ENCODE data around the gene GCNT1. TPM values are rescaled to one million over a fixed set of nuclear protein-coding genes. Genes with fewer than 3 reads are reported as not detected.

GCNT1 gene
- total RNA-seq, 1 experiment from 2014 or later: 13.1 TPM

GRCh38 chr9:76539180-76539579, 80.2 kb downstream of the GCNT1 start:
- H3K9me2 ChIP-seq (replicated peaks; ENCODE audit: insufficient read depth, low read length): no peaks in the 10 kb centered on the region
- no peak for DNase-seq
- H3K36me3 ChIP-seq (ENCODE audit: insufficient read depth, low read length): no peaks in the 10 kb centered on the region
- no peak overlapping the region for H3K4me2 ChIP-seq (ENCODE audit: low read depth, low read length, poor library complexity, severe bottlenecking)
- H3K9me3 ChIP-seq (ENCODE audit: low read length): no peaks in the 10 kb centered on the region
- H3K79me2 ChIP-seq (ENCODE audit: low read length): no peaks in the 10 kb centered on the region
- H3K9ac ChIP-seq (ENCODE audit: low read length): no peak overlapping the region
- no peaks in the 10 kb centered on the region for H3K27me3 ChIP-seq (ENCODE audit: low read length)
- H4K20me1 ChIP-seq (ENCODE audit: insufficient read depth, low read depth, low read length): no peaks in the 10 kb centered on the region
- no peak overlapping the region for H2AFZ ChIP-seq (ENCODE audit: low read length)
- H3K4me3 ChIP-seq (ENCODE audit: low read length): no peak overlapping the region
- H3K4me1 ChIP-seq (ENCODE audit: low read length): no peaks in the 10 kb centered on the region
- H3K27ac ChIP-seq (ENCODE audit: low read length): no peak overlapping the region

- no peaks in the 10 kb centered on the region for H4K20me1 ChIP-seq (ENCODE audit: insufficient read depth, low read depth, low read length)
- H3K9me3 ChIP-seq (ENCODE audit: low read length): no peaks in the 10 kb centered on the region
- no peak overlapping the region for H3K27ac ChIP-seq (ENCODE audit: low read length)
- H3K4me1 ChIP-seq (ENCODE audit: low read length): peaks cover 10% of the 10 kb centered on the region
- H3K79me2 ChIP-seq (ENCODE audit: low read length): no peaks in the 10 kb centered on the region
- no peaks in the 10 kb centered on the region for H3K27me3 ChIP-seq (ENCODE audit: low read length)
- H3K4me3 ChIP-seq (ENCODE audit: low read length): no peak overlapping the region
- H2AFZ ChIP-seq (ENCODE audit: low read length): no peak overlapping the region
- no peak overlapping the region for H3K9ac ChIP-seq (ENCODE audit: low read length)
- peak; percentile 42 for DNase-seq
- no peaks in the 10 kb centered on the region for H3K9me2 ChIP-seq (replicated peaks; ENCODE audit: insufficient read depth, low read length)
- no peaks in the 10 kb centered on the region for H3K36me3 ChIP-seq (ENCODE audit: insufficient read depth, low read length)
- no peak overlapping the region for H3K4me2 ChIP-seq (ENCODE audit: low read depth, low read length, poor library complexity, severe bottlenecking)
These were observed 83.4 kb downstream of the GCNT1 start for GRCh38 chr9:76542360-76542759.

- no peaks in the 10 kb centered on the region for H3K9me2 ChIP-seq (replicated peaks; ENCODE audit: insufficient read depth, low read length)
- H3K9me3 ChIP-seq (ENCODE audit: low read length): no peaks in the 10 kb centered on the region
- H3K27ac ChIP-seq (ENCODE audit: low read length): no peak overlapping the region
- H3K36me3 ChIP-seq (ENCODE audit: insufficient read depth, low read length): no peaks in the 10 kb centered on the region
- no peaks in the 10 kb centered on the region for H3K79me2 ChIP-seq (ENCODE audit: low read length)
- H3K9ac ChIP-seq (ENCODE audit: low read length): no peak overlapping the region
- no peak overlapping the region for H2AFZ ChIP-seq (ENCODE audit: low read length)
- H3K27me3 ChIP-seq (ENCODE audit: low read length): no peaks in the 10 kb centered on the region
- no peak overlapping the region for H3K4me2 ChIP-seq (ENCODE audit: low read depth, low read length, poor library complexity, severe bottlenecking)
- no peaks in the 10 kb centered on the region for H4K20me1 ChIP-seq (ENCODE audit: insufficient read depth, low read depth, low read length)
- DNase-seq: no peak
- H3K4me1 ChIP-seq (ENCODE audit: low read length): peaks cover 10% of the 10 kb centered on the region
- no peak overlapping the region for H3K4me3 ChIP-seq (ENCODE audit: low read length)
These were observed 86.2 kb downstream of the GCNT1 start for GRCh38 chr9:76545191-76545590.

- Histone ChIP-seq H3K9ac (ENCODE audit: low read length) (no peak overlapping the region), H3K4me3 (ENCODE audit: low read length) (no peak overlapping the region), H3K9me2 (replicated peaks; ENCODE audit: insufficient read depth, low read length) (no peaks in the 10 kb centered on the region), H3K36me3 (ENCODE audit: insufficient read depth, low read length) (no peaks in the 10 kb centered on the region), H3K27ac (ENCODE audit: low read length) (no peak overlapping the region), H3K4me2 (ENCODE audit: low read depth, low read length, poor library complexity, severe bottlenecking) (no peak overlapping the region), H3K4me1 (ENCODE audit: low read length) (no peaks in the 10 kb centered on the region), H2AFZ (ENCODE audit: low read length) (no peak overlapping the region), H3K27me3 (ENCODE audit: low read length) (no peaks in the 10 kb centered on the region), H3K9me3 (ENCODE audit: low read length) (no peaks in the 10 kb centered on the region), H4K20me1 (ENCODE audit: insufficient read depth, low read depth, low read length) (no peaks in the 10 kb centered on the region), H3K79me2 (ENCODE audit: low read length) (no peaks in the 10 kb centered on the region)
- no peak for DNase-seq
These were observed 93.2 kb downstream of the GCNT1 start for GRCh38 chr9:76552181-76552580.

GRCh38 chr9:76552751-76553455, 93.9 kb downstream of the GCNT1 start:
- Histone ChIP-seq H2AFZ (ENCODE audit: low read length) (no peak overlapping the region), H3K4me2 (ENCODE audit: low read depth, low read length, poor library complexity, severe bottlenecking) (no peak overlapping the region), H3K9me2 (replicated peaks; ENCODE audit: insufficient read depth, low read length) (no peaks in the 10 kb centered on the region), H3K4me1 (ENCODE audit: low read length) (no peaks in the 10 kb centered on the region), H3K9ac (ENCODE audit: low read length) (no peak overlapping the region), H3K27me3 (ENCODE audit: low read length) (no peaks in the 10 kb centered on the region), H4K20me1 (ENCODE audit: insufficient read depth, low read depth, low read length) (no peaks in the 10 kb centered on the region), H3K9me3 (ENCODE audit: low read length) (no peaks in the 10 kb centered on the region), H3K27ac (ENCODE audit: low read length) (no peak overlapping the region), H3K4me3 (ENCODE audit: low read length) (no peak overlapping the region), H3K36me3 (ENCODE audit: insufficient read depth, low read length) (no peaks in the 10 kb centered on the region), H3K79me2 (ENCODE audit: low read length) (no peaks in the 10 kb centered on the region)
- no peak for DNase-seq

GRCh38 chr9:76553680-76554079, 94.7 kb downstream of the GCNT1 start:
- H2AFZ ChIP-seq (ENCODE audit: low read length): no peak overlapping the region
- H3K9me2 ChIP-seq (replicated peaks; ENCODE audit: insufficient read depth, low read length): no peaks in the 10 kb centered on the region
- H4K20me1 ChIP-seq (ENCODE audit: insufficient read depth, low read depth, low read length): no peaks in the 10 kb centered on the region
- DNase-seq: no peak
- H3K4me2 ChIP-seq (ENCODE audit: low read depth, low read length, poor library complexity, severe bottlenecking): no peak overlapping the region
- H3K9ac ChIP-seq (ENCODE audit: low read length): no peak overlapping the region
- H3K4me3 ChIP-seq (ENCODE audit: low read length): no peak overlapping the region
- no peaks in the 10 kb centered on the region for H3K36me3 ChIP-seq (ENCODE audit: insufficient read depth, low read length)
- no peaks in the 10 kb centered on the region for H3K9me3 ChIP-seq (ENCODE audit: low read length)
- no peaks in the 10 kb centered on the region for H3K79me2 ChIP-seq (ENCODE audit: low read length)
- H3K4me1 ChIP-seq (ENCODE audit: low read length): no peaks in the 10 kb centered on the region
- no peak overlapping the region for H3K27ac ChIP-seq (ENCODE audit: low read length)
- H3K27me3 ChIP-seq (ENCODE audit: low read length): no peaks in the 10 kb centered on the region

Other genes starting within 250 kb of the GCNT1 start
- 14.4 and 29.3 TPM in 2 replicates for gene RFK, start 64.8 kb upstream of the GCNT1 start, total RNA-seq (2014; rRNA removed; shearing (Covaris generic); ENCODE audit: low replicate concordance)